Stomach (tissue), 4 donors: ENCODE measurements around the gene KLHL22.

ENCODE experiments used
- EP300 ChIP-seq: sonication (generic); formaldehyde crosslinking; IDR thresholded peaks from one replicate; pipeline ENCODE4 v1.6.1; 2017; ENCODE audit warnings: antibody characterized with exemption
- POLR2AphosphoS5 ChIP-seq, 3 donors: sonication (generic); formaldehyde crosslinking; IDR thresholded peaks; one replicate each; pipeline ENCODE4 v1.6.1; 2016; ENCODE audit warnings: antibody characterized with exemption in 3 of 3
- TF ChIP-seq, protein P1 (sequence below), 7 experiments: fragments of 450-650 bp in 4 of 7; fragments of 200-600 bp in 3 of 7; sonication (generic) in 3 of 7; IDR thresholded peaks; one replicate each; pipeline ENCODE4 v1.5.1; 2016 to 2019; ENCODE audit warnings: antibody characterized with exemption in 7 of 7, control low read depth in 2 of 7, mild to moderate bottlenecking in 1 of 7

DNA sequence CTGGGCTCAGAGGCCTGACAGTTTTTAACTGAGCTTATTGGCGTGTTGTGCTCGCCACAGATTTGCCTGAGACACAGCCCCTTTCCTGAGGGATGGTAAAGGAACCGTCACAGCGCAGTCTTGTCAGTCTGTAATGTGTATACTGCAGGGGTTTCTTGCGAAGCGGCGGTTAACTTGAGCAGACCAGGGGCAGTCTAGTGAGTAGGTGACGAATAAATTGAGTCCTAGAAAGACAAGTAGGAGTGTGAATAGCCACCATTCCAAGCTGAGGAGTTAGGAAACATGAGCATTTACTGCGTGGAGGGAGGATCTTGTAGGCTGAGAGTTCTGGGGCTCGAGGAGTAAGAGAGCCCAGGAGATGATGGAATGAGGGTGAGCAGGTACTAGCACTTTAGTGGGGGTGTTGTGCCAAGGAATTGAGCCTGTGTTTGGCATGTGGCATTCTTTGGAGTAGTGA, 13.2 kb upstream of the KLHL22 start:
- TF ChIP-seq POLR2AphosphoS5 (IDR thresholded peaks at IDR 0.05) = no peak
- TF ChIP-seq, protein P1, sequence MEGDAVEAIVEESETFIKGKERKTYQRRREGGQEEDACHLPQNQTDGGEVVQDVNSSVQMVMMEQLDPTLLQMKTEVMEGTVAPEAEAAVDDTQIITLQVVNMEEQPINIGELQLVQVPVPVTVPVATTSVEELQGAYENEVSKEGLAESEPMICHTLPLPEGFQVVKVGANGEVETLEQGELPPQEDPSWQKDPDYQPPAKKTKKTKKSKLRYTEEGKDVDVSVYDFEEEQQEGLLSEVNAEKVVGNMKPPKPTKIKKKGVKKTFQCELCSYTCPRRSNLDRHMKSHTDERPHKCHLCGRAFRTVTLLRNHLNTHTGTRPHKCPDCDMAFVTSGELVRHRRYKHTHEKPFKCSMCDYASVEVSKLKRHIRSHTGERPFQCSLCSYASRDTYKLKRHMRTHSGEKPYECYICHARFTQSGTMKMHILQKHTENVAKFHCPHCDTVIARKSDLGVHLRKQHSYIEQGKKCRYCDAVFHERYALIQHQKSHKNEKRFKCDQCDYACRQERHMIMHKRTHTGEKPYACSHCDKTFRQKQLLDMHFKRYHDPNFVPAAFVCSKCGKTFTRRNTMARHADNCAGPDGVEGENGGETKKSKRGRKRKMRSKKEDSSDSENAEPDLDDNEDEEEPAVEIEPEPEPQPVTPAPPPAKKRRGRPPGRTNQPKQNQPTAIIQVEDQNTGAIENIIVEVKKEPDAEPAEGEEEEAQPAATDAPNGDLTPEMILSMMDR (IDR thresholded peaks at IDR 0.05) = no peak
- no peak for TF ChIP-seq EP300
